NOMO-1 treated with dmso at 0.1 percent for 144 hours (cell line): Measurements from ENCODE around the gene MRPL23.

Experiments used
- DNase-seq: peaks from one replicate; lab custom pipeline; 2025; ENCODE audit not compliant: unreplicated experiment; lab: John Stamatoyannopoulos, UW

MRPL23 gene

GRCh38 chr11:1988667-1989317 lies 41.7 kb downstream of the MRPL23 start:
- DNase-seq = no peak

GRCh38 chr11:1989953-1990352 lies 42.8 kb downstream of the MRPL23 start:
- no peak for DNase-seq

GRCh38 chr11:1990872-1991578 lies 43.9 kb downstream of the MRPL23 start:
- no peak for DNase-seq

GRCh38 chr11:1992111-1992510 lies 45.0 kb downstream of the MRPL23 start:
- no peak for DNase-seq

- no peak for DNase-seq
These were observed 47.0 kb downstream of the MRPL23 start for GRCh38 chr11:1994121-1994520.

GRCh38 chr11:1997755-1998154 lies 50.6 kb downstream of the MRPL23 start, which contains the start of gene H19:
Gene H19 (minus strand): TSS chr11:1997842.
- DNase-seq = no peak

- DNase-seq = no peak
These were observed 51.2 kb downstream of the MRPL23 start for GRCh38 chr11:1998290-1998689.

- no peak for DNase-seq
These were observed 51.7 kb downstream of the MRPL23 start for GRCh38 chr11:1998861-1999260.

- no peak for DNase-seq
These were observed 55.1 kb downstream of the MRPL23 start for GRCh38 chr11:2002042-2002776.

- no peak for DNase-seq
These were observed 55.7 kb downstream of the MRPL23 start for GRCh38 chr11:2002807-2003206.

GRCh38 chr11:2004466-2004865 lies 57.3 kb downstream of the MRPL23 start:
- DNase-seq = no peak
